HUDEP-2 (cell line): ENCODE measurements around the gene NEIL3.

Source experiments
- DNase-seq, 76 experiments: peaks; one replicate each; lab custom pipeline; 2025; ENCODE audit not compliant: unreplicated experiment in 76 of 76; lab: John Stamatoyannopoulos, UW

The NEIL3 gene

DNA sequence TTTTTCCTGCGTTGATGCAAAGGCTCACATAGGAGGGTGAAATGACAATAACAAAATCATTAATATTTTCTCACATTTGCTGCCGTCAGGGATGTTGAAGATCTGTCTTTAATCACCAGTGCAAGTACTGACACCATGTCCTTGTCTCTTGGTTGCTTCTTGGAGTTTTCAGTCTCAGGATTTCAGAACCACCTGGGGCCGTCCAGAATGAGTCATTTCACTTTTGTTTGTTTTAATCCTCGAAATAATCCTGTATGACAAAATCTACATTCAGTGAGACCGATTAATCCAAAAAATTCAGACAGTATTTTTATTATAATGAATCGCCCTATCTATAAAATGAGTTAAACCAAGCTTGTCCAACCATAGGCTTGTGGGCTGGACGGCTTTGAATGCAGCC, 47.2 kb downstream of the NEIL3 start:
- no peak for DNase-seq

DNA sequence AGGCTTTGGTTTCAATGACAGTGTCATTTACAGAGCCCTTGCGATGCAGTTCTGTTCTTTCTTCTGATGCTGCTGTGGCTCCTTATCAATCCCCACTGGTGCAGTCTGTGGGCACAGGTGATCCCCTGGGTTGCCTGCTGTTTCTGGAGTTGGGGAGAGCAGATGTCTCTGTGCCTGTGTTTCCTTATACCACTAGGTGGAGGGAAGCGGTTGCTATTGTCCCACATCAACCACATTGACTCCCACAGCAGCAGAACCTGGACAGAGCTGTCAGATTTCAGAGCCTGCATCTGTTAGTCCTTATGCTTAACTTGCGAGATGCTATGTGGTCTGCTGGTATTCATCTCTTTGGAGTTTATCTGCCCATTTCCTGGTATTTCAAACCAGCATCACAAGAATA, 57.7 kb downstream of the NEIL3 start:
- peak in 1 of 76 experiments; percentile 4 for DNase-seq

DNA sequence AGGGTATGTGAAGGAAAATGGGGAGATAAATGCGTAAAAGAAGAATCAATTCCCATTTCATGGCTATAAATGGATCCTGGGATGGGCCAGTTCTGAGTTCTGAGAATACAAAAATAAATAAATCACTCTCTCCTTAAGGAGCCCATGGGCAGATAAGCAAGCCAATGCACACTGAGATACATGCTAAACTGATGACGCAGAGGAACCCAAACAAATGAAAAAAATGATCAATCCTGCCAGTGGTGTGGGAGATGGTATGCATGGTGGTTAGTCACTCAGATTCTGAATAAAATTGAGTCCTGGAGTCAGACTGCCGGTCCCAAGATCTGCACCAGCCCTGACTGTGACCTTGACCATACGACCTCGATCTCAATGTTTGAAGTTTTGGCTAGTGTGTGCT, 59.7 kb downstream of the NEIL3 start:
- DNase-seq = no peak

DNA sequence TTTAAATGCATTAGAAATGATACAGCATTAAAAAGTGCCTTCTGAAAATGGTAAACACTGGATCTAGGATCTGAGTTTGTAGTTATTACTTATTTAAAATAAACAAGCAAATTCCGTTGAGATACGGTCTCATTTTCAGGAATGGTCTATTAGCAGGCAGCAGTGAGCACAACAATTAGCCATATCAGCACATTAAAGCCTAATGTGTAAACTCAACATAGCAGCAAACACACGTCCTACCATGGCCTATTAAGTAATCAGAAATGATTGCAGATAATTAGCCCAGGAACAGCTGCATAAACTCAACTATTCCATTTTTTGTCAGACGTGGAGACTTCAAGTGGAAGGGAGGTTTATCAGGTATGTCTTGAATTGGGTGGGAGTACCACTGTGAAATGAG, 61.8 kb downstream of the NEIL3 start:
- DNase-seq = no peak

DNA sequence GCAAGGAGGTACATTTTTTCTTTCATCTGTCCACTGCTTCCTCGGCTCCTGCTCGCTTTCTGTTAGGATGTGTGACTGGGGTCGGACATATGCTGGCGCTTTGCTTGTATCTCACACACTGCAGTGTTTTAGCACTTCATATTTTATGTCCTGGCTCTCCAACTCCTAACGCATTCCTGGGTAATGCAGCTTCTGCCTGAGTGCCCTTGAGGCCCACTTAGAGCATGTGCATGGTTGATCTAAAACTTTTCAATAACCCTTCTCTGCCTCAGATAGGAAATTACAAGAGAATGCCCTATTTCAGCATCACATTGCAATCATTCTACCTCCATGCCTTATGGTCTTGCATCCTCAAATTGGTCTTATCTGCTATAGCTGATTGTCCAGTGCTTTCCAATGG, 65.3 kb downstream of the NEIL3 start:
- DNase-seq = no peak

DNA sequence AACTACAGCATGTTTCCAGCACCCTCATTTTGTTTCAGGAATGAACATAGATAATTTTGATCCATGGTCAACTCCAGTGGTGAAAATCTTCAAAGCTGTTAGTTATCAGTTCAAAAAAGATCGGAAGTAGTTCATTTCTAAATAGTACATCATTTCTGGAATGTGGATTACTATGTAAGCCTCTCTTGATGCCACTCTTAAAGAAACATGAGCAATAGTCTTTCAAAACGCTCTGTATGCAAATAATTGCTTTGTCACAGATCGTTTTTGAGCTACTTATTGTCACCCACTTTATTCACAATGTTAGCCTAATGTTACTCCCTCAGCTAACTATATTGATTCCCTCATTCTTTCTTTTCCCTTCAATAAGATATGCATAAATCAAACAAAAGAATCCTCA, 65.7 kb downstream of the NEIL3 start:
- DNase-seq = no peak

DNA sequence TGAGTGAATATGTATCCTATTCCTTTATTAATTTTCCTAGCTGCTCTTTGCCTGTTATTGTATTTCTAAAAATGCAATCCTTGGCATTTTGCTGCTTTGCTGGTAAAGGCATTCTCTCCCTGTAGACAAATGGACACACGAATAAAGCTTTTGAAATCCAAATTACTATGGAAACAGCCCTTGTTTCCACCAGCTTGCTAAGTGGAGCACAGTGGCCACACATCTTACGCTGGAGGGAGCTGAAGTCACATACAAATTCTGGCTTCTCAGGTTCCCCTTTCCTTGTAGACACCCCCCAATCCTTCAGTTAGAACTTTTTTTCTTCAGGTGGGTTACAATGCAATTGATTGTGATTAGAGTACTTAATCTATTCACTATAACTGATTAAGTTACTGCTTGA, 66.3 kb downstream of the NEIL3 start:
- no peak for DNase-seq

DNA sequence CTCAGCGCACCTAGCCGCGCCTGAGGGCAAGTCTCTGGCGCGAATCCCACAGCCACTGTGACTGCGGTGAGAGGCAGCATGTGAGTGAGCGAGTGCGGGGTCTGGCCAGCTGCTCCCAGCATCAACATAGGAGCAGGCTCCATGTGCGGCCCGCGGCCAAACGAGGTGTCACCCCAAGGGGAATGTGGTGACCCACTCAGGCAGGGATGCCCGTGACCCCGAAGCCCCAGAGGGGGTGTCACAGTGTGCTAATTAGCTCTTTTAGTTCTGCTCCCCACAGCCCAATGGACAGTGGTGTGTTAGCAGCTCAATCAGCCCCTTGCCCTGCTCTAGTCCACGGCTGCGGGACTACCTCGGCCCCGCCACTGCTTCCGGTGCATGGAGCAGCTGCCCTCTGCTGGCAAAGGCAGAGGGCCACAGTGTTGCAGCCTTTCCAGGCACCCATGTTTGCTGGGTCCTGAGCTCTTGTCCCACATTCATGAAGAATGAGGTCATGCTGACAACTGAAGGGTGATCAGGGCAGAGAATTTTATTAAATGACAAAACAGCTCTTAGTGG, 71.1 kb downstream of the NEIL3 start:
- peak in 9 of 76 experiments; percentile 0 to 29 (median 2) for DNase-seq

DNA sequence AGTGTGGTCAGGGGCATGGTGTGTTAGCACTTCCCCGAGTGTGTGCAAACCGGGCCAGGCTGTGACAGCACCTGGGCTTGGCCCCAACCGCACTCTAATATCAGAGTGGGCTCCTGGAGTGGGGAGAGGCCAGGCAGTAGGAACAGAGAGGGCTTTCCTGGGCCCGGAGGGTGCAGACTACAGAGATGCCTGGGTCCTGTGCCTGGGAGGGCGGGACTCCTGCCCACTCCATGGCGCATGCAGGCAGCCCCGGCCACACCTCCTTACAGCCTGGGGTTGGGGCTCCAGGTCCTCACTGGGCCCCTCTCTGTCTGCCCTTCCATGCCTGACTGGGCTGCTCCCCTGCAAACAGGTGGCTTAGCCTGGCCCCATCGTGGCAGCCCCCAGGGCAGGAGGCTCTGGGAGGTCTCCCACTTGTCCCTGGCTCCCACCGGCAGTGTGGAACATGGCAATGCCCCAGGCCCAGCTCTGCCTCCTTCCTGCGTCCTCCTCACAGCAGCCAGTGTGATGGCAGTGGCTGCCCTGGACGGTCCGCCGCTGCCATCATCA, 72.2 kb downstream of the NEIL3 start:
- no peak for DNase-seq

DNA sequence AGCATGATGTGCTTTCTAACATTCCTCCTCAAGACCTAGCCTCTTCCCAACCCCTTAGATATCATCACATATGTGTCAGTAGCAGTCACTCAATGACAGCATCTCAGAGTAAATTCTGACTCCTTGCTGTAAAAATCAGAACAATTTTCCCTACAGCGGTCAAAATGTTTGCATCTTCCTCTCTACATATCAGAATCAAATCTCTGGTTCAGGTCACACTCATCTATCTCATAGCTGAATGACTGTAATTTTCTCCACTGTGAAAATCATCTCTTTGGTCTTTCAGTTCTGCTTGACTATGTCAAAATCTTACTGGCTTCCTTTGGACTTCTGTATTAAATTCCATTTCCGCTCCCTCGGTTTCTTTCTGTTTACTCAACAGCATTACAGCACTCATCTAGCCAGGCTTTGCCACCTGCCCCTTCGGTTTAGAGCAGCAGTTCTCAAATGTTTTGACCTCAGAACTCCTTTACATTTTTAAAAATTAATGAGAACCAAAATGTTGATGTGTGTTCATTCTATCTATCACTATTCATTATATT, 75.3 kb downstream of the NEIL3 start:
- no peak for DNase-seq

DNA sequence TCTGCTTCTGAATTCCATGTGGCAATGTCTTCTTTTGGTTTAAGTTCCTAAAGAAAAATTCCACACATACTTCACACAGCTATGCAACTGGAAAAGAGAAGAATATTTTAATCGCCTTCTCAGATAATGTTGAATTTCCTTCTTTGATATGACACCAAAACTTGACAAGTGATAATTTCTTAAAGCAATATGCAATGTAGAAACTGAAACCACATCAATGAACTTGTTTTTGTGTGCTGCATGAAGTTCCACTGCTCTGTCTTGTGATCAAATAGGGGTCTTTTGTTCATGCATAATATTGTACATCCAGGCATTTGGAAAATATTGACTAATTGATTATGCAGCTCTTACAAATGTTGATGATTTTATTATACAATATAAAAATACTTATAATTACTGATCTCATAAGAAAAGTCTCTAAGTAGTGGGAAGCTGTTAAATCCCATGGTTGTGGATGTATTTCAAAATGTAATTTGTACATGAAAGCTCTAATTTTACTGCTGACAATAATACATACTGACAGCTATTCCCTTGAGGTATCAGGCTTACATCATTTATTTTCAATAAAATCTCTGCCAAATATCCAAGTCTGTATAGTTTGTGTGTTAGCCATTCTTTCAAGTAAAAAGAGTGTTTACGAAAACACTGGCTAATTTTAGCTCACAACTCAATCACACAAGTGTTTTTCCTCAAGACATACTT, 76.1 kb downstream of the NEIL3 start:
- no peak for DNase-seq

DNA sequence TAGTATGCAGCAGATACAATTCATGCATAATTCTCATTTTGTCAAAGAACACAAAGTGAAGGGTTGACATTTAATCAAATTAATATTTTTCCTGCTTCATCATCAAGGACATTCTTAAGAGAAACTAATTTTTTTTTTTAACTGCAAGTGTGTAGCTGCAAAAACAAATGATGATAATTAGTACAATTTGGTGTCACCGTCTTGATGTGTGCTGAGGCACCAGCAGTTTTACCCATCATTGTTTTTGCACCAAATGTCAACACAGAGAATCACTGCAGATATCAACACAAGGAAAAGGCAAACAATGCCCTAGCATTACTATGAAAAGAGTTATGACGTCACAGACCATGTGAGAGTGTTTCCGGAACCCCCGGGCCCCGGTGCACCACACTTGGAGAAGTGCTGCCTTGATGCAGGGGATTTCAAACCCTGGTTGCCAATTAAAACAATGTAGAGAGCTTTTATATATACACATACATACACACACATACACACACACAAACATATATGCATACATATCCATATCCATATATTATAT, 76.7 kb downstream of the NEIL3 start:
- no peak for DNase-seq

DNA sequence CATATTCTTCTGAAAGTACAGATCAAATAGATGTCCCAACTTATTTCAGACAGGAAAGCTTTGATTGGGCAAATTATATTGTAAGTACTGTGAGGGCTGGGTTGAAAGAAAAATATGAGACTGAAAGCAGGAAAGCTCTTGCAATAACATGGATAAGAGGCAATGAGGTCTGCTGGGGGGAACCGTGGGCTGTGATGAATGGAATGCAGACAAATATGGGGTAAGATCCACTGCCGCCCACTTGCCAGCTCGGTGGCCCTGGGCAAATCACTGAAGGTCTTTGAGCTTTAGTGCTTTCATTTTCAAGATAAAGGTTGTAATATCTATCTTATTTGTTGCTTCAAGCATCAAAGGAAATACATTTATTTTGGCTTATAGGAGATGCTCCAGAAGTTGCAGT, 81.6 kb downstream of the NEIL3 start:
- DNase-seq = no peak

DNA sequence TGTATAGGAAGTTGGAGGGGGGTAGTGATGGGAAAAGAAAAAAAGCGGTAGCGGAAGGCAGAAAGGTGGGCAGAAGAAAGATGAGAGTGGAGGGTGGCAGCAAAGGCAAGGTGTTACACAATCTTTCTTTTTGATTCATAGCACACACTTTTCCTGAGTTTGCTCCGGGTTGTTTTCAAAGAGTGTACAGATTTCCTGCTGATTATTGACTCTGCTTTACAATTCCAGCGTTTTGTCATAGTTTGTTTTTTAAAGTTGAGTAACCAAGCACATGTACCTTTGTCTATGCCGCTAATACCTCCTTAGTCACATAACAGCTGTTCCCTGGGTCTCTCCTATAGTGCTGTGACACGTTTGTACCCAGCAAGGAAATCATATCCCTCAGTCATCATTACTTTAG, 82.3 kb downstream of the NEIL3 start:
- DNase-seq = no peak

DNA sequence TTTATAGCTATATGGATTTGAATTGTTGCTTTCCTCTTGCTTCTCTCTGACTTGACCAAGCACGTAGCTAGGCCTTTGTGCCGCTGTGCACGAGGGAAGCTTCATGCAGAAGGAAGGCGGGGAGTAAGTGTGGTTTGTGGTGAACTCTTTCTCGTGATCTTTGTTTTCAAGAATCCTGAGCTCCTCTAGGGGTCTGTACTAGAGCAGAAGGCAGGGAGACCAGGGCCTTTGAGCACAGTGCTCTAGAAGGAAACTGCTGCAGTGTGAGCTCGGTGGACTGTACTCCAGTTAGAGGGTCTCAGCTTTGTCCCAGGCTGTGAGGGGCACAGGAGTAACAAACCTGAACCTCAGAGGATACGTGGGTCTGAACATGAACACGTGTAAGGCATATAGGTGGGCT, 83.6 kb downstream of the NEIL3 start:
- no peak for DNase-seq

DNA sequence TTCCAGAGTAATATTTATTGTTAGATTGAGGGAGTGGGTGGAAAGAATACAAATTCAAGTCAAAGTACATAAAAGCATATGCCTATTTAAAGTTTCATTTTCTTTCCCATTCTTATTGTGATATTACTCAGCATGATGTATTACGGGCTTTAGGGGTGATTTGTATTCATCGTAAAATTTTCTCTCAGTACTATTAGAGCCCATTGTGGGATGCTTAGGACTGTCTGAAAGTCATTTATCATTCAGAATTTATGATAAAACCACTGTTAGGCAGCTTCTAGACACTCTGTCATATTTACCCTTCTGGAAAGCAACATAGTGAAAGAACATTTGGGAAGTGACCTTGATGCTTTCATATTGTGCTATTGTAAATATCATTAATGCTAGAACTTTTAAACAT, 86.7 kb downstream of the NEIL3 start:
- no peak for DNase-seq

DNA sequence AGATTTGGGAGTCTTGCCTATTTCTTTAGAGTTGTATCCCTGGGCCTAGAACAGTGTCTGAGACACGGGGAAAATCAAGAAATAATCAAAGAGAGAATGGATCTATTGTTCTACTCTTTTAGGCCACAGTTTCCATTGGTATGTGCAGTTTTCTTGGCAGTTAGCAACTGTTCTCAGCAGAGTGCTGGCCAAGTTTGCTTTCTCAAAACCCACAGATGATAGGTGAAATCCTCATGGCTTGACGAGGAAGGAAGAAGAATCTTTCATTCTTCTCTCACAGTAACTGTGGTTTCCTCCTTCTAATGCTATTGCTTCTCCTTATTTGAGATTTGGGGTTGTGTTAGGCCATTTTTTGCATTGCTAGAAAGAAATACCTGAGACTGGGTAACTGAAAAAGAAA, 90.4 kb downstream of the NEIL3 start:
- no peak for DNase-seq

DNA sequence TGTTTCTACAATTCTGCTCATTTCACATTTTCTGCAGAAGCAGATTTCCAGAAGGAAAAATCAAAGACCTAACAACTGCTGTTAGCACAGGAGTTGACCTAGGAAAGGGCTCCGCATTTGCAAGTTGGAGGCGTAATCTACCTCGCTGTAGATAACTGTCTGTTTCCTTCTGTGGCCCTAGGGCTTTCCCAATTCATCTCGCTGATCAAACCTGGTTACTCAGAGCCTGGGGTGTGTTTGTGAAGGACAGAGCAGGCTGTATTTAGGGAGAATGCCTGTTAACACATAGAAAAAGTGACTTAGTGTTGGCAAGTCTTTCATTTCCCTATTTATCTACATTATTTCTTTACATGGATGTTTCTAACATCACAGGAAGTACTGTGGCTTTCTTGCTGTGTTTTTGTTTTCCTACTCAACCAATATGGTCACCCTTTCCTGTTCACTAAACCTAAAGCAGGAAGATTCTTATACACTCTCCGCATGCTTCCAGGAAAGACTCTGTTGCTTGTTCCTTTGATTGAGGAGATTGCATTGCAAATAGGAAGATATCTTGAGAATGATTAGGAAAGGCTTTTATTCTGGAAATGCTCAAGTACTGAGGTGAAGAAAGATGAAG, 92.1 kb downstream of the NEIL3 start:
- DNase-seq = no peak

DNA sequence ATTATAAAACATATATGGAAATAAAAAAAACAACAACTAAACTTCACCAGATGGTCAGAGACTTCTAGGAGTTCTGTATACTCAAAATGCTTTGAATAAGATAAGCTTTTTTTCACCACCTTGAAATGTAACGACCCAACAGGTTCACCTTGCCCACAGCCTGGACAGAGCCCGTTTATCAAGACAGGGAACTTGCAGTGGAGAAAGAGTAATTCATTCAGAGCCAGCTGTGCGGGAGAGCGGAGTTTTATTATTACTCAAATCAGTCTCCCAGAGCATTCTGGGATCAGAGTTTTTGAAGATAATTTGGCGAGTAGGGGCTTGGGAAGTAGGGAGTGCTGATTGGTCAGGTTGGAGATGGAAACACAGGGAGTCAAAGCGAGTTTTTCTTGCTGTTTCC, 94.1 kb downstream of the NEIL3 start:
- DNase-seq = no peak

DNA sequence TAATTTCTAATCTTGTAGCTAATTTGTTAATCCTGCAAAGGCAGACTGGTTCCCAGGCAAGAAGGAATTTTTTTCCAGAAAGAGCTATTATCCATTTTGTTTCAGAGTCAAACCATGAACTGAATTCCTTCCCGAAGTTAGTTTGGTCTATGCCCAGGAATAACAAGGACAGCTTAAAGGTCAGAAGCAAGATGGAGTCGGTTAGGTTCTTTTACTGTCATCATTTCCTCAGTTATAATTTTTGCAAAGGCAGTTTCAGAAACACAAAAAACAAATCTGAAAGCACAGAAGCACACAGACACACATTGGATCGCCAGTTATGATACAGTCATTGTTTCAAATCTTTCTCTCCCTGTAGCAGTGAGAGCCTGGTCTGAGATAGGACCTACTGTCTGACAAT, 94.7 kb downstream of the NEIL3 start:
- no peak for DNase-seq

DNA sequence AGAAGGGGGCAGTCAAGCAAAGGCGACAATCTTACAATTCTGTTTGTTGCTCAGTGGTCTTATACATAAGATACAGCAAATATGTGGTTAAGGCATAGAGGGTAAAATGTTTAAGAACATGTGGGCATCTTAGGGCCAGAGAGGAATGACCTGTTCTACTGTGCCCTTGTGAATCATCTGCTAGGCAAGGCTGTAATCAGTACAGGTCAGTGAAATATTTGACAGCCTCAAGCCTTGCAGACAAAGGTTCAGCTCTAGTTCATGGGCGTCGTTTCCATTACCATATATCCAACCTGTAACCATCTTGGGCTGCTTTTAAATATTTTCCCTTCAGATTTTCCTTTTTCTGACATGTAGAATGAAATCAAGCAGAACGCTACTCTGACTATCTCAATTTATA, 95.3 kb downstream of the NEIL3 start:
- no peak for DNase-seq

DNA sequence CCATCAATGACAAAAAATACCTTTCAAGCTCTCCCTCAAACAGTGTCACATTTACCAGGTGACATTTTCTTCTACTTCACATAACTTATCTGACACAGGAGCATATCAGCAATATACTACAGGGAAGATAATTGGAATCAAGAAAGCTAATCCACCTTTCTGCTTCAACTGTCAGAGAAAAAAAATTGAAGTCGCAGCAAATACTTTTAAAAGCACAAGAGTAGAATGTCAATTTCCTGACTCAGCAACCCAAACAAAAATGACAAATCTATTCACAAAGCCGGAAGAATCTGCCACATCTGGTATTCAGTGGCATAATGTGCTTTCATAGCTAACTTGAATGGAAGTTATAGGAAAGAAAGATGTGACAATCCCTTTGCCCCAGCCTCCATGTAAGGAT, 95.8 kb downstream of the NEIL3 start:
- no peak for DNase-seq
